Adipose tissue (tissue), 3 donors: Measurements from ENCODE around the gene PRKAR1B. TPM values are rescaled to one million over a fixed set of nuclear protein-coding genes. Genes with fewer than 3 reads are reported as not detected.

Source experiments
- H3K27ac ChIP-seq: one replicate; pipeline ENCODE4 v1.5.1; 2013; ENCODE audit warnings: low read depth, low read length
- WGBS, 3 donors: extraction: QIAGEN DNeasy Blood & Tissue Kit; methylation state at CpG; one replicate each; pipeline ENCODE4 v1.1.7; 2013; 5-methylcytosine and 5-hydroxymethylcytosine counted together
- polyA plus RNA-seq, 3 donors: library from polyadenylated mRNA; stranded (reverse); fragments of 200-250 nt; gene quantifications; one replicate each; pipeline ENCODE4 v1.2.3, GENCODE V29; 2013
- donor health status: healthy with polysubstance abuse.
- donor health status: Bipolar disorder and iron deficiency.
- donor health status: healthy.

PRKAR1B gene
- polyA plus RNA-seq, 3 donors: 4.0 to 10.2 (median 10.1) TPM

DNA sequence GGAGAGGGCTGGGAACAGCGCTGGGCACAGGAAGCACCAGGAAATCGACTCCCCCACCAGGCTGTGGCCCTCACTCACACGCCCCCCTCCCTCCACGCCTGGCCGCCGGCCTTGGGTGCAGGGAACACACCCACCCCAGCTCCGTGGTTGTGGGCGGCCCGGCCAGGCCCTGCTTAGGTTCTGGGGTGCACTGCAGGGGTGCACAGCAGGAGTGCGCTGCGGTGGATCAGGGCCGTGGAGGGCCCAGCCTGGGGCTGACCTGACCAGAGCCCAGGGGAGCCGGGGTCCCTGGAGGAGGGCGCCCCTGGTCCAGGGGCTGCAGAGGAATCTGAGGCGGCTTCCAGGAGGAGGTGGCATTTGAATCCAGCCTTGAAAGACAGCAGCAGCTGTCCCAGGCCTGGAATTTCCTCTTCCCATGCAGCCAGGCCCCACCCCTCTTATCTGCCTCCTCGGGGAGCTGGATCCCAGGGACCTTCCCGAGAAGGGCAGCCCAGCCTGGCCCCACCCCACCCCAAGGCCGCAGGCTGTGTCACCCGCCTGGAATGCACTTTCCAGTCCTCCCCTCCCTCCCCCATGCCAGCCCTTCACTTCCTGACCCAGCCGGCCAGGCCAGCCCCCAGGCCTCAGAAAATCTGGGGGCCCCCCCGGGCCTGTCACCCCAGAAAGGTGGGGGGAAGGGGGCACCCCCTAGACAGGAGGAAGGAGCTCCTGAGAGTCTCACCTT is 189.0 kb downstream of the PRKAR1B start:
- H3K27ac ChIP-seq: no peak overlapping the region
- WGBS, 3 donors: 43 to 53% (median 43%) methylated on average over 20 to 21 of the region's 21 CpGs

DNA sequence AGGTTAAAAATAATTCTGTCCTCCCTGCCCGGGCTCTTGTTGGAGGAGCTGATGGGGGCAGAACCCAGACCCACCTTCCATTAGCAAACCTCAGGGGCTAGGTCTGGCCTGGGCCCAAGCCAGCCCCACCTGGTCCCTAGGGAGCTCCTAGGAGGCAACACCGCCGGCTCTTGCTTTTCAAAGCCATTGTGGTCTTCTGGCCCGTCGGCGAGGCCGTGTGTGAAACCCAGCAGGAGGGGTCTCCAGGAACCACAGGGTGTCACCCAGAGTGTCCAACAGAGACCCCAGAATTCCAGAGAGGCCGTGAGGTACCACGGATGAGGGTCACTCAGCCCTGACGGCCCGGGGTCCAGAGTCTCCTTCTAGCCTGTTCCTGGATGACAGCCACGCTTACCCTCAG is 190.8 kb downstream of the PRKAR1B start:
- 89 to 94% (median 93%) methylated on average over 12 of the region's 12 CpGs for WGBS, 3 donors
- H3K27ac ChIP-seq: no peak overlapping the region

DNA sequence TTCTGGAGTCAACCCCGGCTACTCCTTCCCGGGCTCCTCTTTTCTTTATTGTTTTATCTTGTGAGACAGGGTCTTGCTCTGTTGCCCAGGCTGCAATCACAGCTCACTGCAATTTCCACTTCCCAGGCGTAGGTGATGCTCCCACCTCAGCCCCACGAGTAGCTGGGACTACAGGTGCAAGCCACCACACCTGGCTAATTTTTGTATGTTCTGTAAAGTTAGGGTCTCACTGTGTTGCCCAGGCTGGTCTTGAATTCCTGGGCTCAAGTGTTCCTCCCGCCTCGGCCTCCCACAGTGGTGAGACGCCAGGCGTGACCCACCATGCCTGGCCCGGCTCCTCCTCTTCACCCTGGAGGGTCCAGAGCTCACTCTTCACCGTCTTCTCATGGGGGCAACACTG is 192.1 kb downstream of the PRKAR1B start:
- 86 to 96% (median 95%) methylated on average over 10 of the region's 10 CpGs for WGBS, 3 donors
- no peak overlapping the region for H3K27ac ChIP-seq

DNA sequence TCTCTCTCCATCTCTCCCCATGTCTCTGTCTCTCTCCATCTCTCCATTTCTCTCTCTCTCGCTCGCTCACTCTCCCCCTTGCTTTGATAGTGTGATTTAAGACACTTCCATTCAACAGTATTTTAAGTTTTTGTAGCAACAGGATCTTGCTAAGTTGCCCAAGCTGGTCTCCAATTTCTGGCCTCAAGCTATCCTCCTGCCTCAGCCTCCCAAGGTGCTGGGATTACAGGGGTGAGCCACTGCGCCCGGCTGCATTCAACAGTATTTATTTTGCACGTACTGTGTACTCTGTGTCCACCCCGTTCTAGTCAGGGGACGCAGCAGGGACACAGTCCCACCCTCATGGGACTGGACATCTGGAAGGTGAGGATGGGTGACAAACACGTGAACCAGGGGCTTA is 193.0 kb downstream of the PRKAR1B start:
- no peak overlapping the region for H3K27ac ChIP-seq
- 92 to 94% (median 93%) methylated on average over 8 of the region's 8 CpGs for WGBS, 3 donors

DNA sequence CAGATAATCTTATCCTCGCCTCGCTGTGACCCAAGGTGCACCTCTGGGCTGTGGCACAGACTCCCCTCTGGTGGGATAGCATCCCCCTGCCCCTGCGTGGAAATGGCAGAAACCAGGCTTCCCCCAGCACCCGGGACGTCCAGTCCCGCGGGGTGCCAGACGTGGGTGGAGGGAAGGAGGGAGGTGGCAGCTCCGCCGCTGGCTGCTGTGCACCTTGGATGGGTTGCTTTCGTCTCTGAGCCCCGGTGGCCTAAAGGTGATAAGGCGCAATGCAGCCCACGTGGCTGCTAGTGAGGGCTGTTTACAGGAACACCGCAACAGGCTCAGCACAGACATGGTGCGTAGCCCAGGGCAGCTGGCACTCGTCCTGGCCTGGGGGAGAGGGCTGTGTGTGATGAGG is 193.8 kb downstream of the PRKAR1B start:
- no peak overlapping the region for H3K27ac ChIP-seq
- WGBS, 3 donors: 77 to 79% (median 78%) methylated on average over 17 of the region's 17 CpGs

DNA sequence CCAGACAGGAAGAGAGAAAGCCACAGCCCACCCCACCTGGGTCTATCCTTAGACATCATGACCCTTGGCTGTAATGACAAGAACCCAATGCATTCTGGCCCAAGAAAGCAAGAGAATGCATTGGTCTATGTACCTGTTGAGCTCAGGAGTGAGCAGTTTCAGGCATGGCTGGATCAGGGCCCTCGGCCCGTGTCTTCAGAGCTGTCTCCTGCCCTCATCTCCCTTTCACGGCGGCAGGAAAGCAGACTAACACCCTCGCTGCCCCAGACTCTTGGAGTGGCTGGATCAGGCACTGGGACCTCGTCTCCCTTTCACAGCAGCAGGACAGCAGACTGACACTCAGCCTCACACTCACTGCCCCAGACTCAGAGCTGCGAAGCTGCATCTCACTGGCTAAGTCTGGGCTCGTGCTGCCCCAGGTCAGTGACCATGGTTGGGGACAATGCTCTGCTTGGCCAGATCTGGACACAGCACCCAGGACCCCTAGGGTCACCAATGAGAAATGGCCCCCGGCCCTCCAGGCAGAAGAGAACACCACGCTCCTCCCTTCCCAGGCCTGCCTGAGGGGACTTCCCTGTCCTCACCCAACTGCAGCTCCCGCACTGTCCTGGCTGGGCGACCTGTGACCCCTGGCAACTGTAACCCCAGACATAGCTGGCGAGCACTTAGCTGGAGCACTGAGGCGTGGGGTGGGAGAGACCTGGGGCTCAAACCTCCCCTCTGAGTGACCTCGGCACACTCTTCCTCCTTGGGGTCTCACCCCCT is 194.5 kb downstream of the PRKAR1B start:
- 86 to 89% (median 89%) methylated on average over 15 of the region's 15 CpGs for WGBS, 3 donors
- no peak overlapping the region for H3K27ac ChIP-seq

DNA sequence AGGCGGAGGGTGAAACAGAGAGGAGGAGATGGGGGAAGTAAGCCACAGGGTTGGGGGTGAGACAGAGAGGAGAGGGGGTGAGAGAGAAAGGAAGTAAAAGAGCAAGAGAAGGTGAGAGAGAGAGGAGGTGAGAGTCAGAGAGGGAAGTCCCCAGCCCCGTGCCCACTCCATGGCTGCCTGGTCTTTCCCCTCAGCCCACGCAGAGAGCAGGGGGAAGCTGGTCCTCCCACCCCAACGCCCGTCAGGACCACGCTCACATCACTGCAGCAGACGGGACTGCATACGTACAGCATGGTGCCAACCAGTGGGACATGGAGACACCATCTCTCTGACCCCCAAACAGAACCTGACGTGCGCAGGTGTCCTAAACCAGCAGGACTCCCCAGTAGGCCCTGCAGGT is 195.3 kb downstream of the PRKAR1B start:
- no peak overlapping the region for H3K27ac ChIP-seq
- WGBS, 3 donors: 76 to 92% (median 80%) methylated on average over 9 to 10 of the region's 10 CpGs

DNA sequence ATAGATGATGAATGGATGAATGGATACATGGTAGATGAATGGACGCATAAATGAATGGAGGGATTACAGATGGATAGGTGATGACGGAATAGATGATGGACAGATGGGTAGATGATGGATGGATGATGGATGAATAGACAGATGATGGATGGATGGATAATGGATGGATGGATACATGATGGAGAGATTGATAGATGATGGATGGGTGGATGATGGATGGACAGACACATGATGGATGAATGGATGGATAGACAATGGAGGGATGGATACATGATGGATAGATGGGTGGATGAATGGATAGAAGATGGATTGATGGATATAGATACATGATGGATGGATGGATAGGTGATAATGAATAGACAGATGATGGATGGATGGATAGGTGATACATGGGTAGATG is 198.6 kb downstream of the PRKAR1B start:
- H3K27ac ChIP-seq: no peak overlapping the region
- 92 to 96% (median 92%) methylated on average over 2 of the region's 2 CpGs for WGBS, 3 donors

DNA sequence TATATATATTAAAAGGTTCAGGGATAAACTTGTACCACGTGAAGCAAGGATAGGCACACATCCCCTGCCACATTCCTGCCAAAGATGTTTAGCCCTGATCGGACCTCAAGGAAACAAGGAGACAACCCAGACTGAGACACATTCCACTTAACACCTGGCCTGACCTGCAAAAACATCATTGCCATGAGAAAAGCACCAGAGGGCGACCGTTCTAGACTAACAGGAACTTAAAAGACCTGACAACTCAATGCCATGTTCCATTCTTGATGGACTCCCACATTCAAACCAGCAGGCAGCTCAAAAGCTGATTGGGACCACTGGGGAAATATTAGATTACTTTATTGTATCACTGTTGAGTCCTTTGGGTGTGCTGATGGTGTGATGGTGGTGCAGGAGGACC is 199.4 kb downstream of the PRKAR1B start:
- WGBS, 3 donors: 76 to 93% (median 91%) methylated on average over 4 of the region's 4 CpGs
- H3K27ac ChIP-seq: no peak overlapping the region

DNA sequence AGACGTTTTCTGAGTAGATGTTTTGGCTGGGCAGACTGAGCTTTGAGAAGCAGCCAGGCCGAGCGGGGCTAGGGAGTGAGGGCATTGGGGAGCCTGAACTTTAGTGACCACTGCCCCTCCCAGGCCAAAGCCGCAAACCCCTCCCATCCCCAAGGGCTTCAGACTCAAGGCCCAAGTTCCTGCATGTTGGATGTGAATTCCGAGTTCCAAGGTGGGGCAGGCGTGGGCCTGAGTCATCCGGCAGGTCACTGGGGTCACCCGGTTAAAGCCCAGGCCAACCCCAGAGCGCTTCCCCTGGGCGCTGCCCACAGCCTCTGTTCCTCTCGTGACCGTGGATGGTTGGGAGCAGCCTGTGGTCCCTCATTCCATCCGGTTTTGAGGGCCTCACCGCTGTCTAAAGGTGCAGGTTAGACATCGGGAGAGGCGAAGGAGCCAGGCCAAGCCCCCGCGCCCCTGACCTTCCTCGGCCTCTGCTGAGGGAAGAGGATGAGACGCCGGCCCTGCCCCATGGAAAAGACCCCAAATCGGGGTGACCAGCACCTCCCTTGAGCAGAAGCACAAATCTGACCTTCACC is 200.5 kb downstream of the PRKAR1B start:
- H3K27ac ChIP-seq: no peak overlapping the region
- WGBS, 3 donors: 83 to 91% (median 83%) methylated on average over 22 of the region's 22 CpGs

DNA sequence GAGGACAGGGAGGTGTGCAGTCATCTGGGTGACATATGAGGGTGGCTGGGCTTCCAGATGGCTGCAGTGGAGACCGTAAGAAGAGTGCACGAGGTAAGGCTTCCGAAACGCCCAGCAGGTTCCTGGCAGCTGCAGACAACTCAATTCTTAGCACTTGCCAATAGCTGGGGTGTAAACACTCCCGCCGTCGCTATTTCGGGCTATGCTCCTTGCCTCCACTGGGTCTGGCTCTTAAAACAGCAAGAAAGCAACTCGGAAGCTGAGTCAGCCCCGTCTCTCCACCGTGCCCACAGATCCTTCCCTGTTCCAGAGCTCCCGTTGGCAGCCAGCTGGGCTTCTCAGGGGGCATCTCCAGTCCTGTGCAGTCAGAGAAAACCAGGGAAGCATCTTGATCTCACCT is 201.3 kb downstream of the PRKAR1B start:
- 75 to 88% (median 79%) methylated on average over 12 of the region's 12 CpGs for WGBS, 3 donors
- H3K27ac ChIP-seq: no peak overlapping the region

DNA sequence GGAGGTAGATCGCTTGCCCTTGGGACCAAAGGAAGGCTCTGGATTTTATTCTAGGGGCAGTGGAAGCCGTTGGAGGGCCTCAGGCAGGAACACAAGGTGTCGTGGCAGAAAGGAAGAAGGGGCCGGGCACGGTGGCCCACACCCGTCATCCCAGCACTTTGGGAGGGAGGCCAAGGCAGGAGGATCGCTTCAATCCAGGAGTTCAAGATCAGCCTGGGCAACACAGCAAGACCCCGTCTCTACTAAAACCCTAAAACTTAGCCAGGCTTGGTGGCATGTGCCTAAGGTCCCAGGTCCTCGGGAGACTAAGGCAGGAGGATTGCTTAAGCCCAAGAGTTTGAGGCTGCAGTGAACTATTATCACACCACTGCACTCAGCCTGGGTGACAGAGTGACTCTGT is 202.3 kb downstream of the PRKAR1B start:
- 88 to 99% (median 96%) methylated on average over 9 of the region's 9 CpGs for WGBS, 3 donors
- H3K27ac ChIP-seq: no peak overlapping the region

DNA sequence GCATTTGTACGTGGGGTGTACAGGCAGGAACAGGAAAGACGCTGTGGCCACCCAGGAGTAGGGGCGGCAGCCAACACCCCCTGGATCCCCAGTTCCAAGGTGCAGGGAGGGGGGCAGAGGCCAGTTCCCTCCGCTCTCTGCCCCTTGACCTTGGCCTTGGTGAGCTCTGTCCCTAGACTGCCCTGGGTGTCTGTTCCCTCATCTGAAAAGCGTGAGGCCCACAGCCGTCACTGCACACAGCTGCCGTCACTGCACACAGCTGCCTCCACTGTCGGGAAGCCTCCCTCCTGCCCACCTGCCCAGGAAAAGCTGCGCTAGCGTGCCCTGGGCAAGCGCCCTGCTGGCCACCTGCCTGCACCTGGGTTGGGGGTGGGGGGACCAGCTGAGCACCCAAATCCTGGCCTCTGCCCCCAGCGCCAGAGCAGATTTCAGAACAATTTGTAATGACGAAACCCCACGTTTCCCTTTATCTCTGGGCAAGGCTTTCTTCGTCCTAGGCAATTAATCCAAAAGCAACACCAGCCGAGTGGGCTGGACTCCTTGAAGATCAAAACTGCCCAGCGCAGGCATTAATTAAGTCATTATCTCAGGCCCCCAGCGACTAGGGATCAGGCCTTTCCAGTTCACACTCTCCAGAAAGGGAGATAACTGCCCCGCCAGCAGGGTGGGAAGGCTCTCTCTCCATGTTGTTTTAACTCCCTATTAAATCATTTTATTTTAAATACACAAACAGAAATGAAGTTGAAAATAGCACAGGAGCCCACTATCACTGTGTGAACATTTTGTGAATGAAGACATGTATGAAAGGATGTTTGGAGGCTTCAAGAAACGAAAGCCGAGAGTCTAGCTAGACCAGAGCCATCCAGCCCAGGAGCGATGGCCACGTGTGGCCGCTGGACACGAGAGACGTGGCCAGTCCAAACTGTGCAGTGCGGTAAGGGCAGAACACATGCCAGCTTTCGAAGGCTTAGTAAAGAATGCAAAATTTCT is 203.4 kb downstream of the PRKAR1B start:
- 76 to 77% (median 76%) methylated on average over 28 of the region's 28 CpGs for WGBS, 3 donors
- no peak overlapping the region for H3K27ac ChIP-seq

DNA sequence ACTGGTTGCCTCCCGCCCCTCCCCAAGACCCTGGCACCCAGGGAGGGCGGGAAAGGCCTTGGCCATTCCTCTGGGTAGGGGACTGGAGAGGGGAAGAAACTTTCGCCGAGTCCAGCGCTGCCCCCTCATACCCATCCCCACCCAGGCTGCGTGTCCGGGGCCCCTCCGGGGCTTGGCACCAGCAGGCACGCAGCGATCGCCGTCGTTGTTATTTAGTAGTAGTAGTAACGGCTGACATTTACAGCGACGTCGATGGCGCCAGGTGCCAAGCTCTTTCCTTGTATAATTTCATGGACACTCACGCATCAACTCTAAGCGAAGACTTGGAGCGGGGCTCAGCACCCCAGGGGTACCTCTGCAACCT is 204.1 kb downstream of the PRKAR1B start:
- H3K27ac ChIP-seq: no peak overlapping the region
- WGBS, 3 donors: 24 to 32% (median 28%) methylated on average over 20 to 21 of the region's 21 CpGs

DNA sequence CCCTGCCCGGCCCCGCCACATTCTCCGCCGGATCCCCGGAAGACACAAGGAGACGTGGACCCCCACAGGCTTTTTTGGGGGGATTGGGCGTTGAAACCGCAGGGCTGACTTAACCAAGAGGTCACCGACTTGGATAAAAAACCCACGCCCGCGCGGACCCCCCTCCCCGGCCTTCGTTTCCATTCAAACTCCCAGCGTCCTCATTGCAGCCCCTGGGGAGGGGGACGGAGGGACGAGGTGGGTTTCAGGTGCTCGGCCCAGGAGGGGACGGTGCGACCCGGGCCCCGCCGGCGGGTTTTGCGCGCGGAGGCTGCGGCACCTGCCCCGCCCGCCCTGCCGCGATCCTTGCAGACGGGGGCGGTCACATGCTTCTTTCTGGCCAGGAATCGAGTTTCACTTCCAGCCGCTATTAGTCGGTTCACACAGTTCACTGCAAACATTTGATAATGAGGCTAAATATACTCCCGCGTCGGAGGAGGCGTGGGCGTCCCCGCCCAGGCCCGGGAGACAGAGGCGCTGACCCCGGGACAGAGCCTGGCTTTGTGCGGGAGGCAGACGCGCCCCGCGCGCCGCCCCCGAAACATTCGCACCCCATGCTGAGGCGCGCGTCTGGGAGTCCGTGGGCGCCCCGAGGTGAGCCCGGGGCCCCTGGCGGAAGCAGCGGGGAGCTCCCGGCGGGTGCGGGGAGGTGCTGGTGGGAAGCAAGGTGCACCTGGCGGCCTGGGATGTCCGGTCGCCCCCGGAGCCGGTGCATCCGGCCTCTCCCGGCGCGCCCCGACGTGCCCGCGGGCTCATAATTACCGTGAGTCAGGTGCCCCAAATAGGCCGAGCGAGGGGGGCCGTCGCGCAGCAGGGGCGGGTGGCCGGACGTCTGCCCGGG is 204.8 kb downstream of the PRKAR1B start:
- 1 to 2% (median 1%) methylated on average over 88 to 91 of the region's 91 CpGs for WGBS, 3 donors
- no peak overlapping the region for H3K27ac ChIP-seq

DNA sequence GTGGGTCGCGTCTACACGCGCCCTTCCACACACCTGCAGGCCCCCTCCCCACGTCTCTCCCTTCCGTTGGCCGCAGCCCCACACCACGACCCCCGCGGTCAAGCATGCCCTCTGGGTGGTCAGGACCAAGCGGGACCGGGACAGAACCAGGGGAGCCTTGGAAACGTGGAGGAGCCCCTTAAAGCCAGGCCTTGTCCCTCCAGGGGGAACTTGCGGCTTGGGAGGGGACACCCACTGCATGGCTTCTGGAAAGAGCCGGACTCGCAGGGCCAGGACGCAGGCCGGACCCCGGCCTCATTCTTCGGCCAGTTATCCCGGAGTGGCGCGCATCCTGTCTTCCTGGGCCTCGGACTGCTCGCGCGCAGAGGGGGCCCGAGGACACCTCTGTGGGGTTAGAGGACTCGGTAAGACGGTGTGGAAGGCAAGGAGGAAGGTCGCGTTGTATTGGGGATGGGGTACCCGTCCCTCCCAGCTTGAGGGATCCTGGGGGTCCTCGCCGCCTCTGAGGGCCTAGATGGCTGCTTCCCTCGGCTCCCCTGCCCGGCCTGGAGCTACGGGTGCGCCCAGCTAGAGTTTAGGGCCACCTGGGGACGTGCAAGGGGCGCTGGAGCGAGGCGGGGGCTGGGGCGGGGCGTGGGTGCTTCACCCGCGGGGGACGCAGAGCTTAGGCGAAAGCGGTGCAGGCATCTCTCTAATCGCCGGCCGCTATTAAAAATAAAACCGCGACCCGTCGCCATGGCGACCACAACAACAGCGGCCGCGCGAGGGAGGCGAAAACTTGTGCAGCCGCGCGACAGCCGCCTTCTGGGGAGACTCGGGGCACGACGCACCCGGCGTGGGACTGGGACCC is 205.6 kb downstream of the PRKAR1B start:
- H3K27ac ChIP-seq: no peak overlapping the region

More for the DNA sequence above, 205.6 kb downstream of the PRKAR1B start:
- 4 to 22% (median 6%) methylated on average over 71 to 72 of the region's 72 CpGs for WGBS, 3 donors
